Measurements from ENCODE around the gene THSD4.
"Not testable (repeated sequence)": the region's sequence is repeated elsewhere in the genome, so short reads cannot be mapped to it uniquely, and the experiment has no call there.

THSD4 gene

DNA sequence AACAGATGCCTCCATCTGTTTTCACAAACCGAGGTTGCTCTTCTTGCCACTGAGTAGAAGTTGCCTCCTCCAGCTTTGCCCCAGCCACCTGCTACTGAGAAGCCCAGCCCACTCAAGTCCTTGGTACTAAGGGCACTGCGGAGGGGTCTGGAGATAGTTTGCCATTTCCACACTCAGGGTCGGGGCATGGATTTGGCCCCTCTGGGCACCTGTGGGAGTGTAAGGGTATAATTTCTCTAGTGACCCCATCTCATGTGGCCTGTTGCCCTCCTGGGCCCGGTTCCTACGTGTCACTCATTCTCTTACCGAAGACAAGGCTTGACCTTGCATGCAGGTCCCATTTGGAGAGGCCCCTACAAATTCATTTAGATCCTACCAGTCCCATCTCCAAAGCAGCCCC is 79.0 kb downstream of the THSD4 start:
- DNase-seq = no peak

DNA sequence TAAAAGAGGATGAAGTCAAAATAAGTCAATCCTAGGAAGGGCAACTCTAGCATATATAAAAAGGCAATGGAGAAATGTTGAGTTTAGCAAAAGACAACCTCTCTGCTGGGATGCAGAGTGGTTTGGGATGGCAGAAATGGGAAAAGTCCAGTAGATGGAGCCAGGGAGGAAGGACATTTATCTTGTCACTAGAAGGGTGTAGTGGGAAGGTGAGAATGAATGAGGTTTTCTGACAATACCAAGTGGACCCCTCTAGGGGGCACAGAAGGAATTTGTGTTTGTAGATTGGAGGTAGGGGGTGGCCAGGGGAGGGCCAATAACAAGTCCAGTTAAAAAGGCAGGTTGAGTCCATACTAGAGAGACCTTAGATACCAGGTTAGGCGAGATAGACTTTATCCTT is 80.0 kb downstream of the THSD4 start:
- no peak for DNase-seq

- DNase-seq = no peak
These were observed 82.3 kb downstream of the THSD4 start for GRCh38 chr15:71197620-71198019.

- DNase-seq = no peak
These were observed 83.6 kb downstream of the THSD4 start for GRCh38 chr15:71198846-71199245.

- no peak for DNase-seq
These were observed 84.4 kb downstream of the THSD4 start for GRCh38 chr15:71199384-71200351.

DNA sequence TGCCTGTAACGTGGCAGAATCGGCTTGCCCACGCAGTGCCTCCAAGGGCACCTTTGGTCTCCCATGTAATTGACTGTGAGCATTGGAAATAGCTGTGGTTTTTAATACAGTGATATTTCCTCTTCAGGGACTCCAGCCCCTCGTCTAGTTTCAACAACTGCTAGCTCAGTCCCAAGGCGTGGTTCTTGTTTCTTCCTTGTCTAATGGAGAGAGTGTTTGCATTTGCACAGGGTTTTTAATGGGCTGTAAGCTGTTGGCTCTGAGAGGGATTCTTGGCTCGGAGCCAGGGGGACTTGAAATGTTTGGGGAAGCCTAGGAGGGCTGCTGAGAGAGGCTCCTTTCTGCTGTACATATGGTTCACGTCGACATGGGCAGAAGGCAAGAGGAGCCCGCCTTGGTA is 86.2 kb downstream of the THSD4 start:
- no peak for DNase-seq

DNA sequence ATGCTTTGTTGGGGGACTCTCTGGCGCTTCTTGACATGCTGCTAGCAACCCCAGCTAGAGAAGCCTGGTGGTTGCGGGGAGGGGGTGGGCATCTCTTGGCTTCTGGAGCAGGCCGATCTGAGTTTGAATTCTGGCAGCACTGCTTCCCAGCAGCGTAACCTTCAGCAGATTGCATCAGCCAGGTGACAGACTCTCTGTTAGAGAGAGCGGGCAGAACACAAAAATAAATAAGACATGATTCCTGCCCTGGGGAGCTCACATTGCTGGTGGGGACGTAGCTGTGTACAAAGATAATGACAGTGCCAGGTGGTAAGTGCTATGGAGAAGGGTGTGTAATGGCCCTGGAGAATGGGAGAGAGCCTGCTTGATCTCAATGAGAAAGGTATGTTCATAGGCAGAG is 87.4 kb downstream of the THSD4 start:
- DNase-seq = no peak

DNA sequence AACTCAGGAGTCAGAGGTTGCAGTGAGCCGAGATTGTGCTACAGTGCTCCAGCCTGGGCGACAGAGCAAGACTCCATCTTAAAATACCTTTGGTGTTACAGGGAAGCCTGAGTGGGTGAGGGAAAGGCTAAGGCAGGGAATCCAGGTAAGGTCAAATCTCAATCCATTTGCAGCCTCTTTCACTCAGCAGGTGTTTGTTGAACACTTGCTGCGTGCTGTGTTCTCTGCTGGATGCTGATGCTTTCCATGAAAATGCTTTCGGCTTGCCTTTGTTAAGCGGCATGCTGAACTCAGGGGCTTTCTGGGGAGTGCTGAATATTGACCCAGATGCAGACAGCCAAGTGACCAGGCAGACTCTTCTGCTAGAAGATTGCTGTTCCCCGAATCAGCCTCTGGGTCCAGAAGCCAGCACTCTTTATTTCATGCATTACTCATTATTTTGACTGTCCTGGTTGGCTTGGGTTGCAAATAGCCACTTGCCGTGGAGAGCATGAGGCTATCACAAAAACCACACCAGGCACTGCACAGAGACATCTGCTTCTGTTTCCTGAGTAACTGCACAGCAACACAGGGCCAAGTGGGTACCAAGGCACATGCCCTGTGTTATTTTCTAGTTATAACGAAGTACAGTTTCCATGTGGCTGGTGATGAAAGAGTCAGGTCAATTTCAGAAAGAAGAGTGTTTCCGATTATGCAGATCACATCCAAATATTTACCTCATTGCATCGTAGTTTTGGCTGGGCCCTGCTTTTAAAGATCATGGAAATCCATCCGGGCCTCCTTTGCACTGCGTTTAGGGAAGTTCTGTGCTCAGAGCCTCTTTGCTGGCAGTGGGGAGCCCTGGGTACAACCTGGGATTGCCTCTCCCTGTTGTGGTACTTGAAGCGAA is 88.6 kb downstream of the THSD4 start:
- no peak for DNase-seq

DNA sequence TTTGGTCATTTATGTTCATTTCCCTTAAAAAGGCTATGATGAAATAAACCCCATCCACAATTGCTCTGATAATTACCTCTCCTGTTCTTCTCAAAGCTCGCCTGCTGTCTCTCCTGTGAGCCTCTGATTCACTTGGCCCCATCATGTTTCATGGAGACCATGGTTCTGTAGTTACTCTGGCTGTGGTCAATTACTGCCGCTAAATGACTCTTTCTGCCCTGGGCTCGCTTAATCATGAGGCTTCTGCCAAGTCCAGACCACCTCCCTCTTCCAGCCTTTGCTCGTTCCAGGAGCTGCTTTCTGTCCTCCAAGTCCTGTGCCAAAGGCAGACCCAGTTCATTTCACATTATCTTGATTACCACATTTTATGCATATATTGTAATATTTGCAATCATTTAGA is 91.9 kb downstream of the THSD4 start:
- no peak for DNase-seq

DNA sequence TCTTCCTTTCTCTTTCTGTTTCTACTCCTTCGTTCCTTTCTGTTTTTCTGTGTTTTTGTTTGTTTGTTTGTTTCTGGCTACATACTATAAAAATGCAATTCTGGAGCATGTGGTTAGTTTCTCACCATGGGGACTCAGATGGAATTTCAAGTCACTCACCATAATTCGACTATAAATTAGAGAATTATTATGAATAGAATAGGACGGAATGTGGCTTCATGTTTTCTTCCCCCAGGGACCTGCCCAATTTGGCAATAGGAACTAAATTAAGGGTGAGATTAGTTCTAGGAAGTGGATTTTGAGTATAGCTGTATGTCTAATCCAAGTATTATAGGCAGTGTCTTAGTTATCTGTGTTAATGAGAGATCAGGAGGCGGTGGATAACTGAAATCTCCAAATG is 96.9 kb downstream of the THSD4 start:
- no peak for DNase-seq

- DNase-seq = not testable (repeated sequence)
These were observed 98.7 kb downstream of the THSD4 start for GRCh38 chr15:71213943-71214342.

- DNase-seq = no peak
These were observed 100.0 kb downstream of the THSD4 start for GRCh38 chr15:71215126-71215894.

DNA sequence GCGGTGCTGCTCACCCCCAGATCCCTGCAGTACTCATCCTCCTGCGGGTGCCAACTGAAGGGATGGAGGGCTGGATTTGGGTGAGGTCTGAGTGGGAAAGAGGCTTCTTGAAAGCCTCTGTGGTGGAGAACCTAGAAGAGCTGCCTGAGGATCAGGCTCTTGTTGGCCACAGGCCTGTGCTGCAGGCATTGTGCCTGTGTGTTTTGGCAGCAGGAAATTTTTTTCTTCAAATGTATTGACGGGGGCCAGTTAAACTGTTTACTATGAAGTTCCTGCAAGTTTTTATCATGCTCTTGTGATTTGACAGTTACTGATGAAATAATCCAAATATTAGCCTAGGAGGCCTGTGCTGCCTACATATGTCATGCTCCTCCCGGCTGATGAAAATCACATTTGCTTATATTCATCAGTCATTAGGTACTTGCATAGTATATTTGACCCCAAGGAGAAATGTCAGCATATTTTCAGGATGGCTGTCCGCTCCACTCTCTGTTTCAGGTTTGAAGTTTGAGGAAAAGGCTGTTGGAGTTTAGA is 103.1 kb downstream of the THSD4 start:
- no peak for DNase-seq

GRCh38 chr15:71219101-71219500 is 103.8 kb downstream of the THSD4 start:
- DNase-seq = no peak

DNA sequence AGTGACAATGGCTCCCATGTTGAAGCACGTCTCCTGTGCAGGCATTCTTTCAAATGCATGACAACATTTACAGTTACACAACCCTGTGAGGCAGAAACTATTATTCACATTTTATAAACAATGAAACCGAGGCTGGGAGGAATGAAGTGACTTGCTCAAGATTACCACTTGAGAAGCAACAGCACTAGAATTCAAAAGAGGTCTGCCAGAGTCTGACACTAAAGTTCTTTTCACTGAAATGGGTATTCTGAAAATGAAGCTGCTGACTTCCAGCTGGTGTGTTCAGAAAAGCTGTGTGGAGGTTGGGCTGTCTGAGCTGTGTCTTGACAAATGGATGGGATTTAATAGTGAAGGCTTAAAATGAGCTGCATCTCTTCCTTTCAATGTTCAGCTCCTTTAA is 104.4 kb downstream of the THSD4 start:
- no peak for DNase-seq

DNA sequence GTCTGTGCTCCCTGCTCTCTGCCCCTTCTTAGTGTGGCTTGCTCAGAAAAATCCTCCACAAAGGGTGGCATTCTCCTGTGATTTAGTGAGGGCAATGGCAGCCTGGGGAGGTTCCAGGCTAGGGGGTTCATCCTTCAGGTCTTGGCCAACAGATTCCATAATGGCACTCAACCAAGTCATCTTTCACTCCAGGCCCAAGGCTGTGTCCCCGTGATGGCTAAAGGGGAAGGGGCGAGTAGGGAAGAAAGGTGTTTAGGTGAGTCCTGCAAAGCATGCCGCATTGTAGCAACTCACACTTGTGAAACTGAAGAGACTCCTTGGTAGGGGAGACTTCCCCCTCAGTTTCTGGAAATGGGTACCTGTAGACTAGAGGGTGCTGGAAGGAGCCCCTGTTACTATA is 105.6 kb downstream of the THSD4 start:
- no peak for DNase-seq

GRCh38 chr15:71221417-71221816 is 106.1 kb downstream of the THSD4 start:
- DNase-seq = no peak

GRCh38 chr15:71223516-71223915 is 108.2 kb downstream of the THSD4 start:
- no peak for DNase-seq

DNA sequence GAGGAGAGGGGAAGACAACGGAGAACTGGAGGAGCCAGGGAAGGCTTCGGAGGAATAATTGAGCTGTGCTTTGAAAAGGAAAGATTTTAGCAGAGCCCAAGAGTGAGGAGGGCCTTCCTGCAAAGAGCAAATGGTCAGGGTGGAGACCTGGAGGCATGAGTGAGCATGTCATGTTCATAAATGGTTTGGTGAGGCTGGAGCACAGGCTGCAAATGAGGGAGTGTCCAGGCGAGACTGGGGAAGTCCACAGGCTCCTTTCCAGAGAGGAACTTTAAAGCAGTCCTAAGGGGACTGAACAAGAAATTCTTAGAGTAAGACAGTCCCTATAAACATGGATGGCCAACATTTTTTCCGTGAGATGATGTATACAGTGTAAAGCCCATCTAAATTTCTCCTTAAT is 108.8 kb downstream of the THSD4 start:
- no peak for DNase-seq

GRCh38 chr15:71225851-71226250 is 110.6 kb downstream of the THSD4 start:
- no peak for DNase-seq

- DNase-seq = no peak
These were observed 111.5 kb downstream of the THSD4 start for GRCh38 chr15:71226536-71227455.

GRCh38 chr15:71228403-71228802 is 113.1 kb downstream of the THSD4 start:
- DNase-seq = no peak

All from stimulated activated CD8-positive, alpha-beta memory T cell treated with anti-CD3 and anti-CD28 coated beads, Interleukin-4, amount 100 ng/mL, for 48 hours (primary cell).